ENCODE results near the gene ALG8. TPM values are rescaled to one million over a fixed set of nuclear protein-coding genes. Genes with fewer than 3 reads are reported as not detected.

The ALG8 gene
- total and polyA plus RNA-seq, 2 of the 8 experiments (the other 6 are each of a cell fraction or from before 2014, with no cell fraction given), result 66.7 to 84.3 TPM

DNA sequence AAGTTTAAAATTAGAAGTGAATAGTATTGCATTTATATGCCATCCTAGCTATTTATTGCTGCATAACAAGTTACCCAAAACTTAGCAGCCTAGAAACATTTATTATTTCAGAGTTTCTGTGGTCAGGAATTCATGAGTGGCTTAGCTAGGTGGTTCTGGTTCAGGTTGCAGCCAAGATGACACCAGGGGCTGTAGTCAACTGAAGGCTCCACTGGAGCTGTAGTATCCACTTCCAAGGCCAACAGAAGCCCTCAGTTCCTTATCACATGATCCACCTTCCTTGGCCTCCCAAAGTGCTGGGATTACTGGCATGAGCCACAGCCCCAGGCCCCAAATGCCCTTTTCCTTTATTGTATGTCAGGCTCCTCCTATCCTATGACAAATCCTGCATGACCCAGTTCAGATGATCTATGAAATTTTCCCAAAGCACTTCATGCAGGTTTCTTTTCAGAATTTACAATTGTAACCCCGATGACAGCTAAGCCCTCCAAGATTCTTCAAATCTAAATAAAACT is 6.1 kb upstream of the ALG8 start:
- Histone ChIP-seq H2BK12ac (ENCODE audit: low read depth, low read length) (no peak overlapping the region), H3K27ac (ENCODE audit: low read depth, low read length) (no peak overlapping the region), H2AK5ac (ENCODE audit: low read depth, low read length) (no peak overlapping the region), H4K20me1 (replicated peaks in 1 of 2; ENCODE audit: control insufficient read depth in 1 of 2, insufficient read depth in 2 of 2, low read length in 2 of 2) (no peaks in the 10 kb centered on the region), H2BK5ac (ENCODE audit: low read depth, low read length) (no peak overlapping the region), H2BK15ac (ENCODE audit: low read length) (no peak overlapping the region), H4K8ac (ENCODE audit: extremely low read depth, insufficient read depth, low read length) (no peak overlapping the region), H2BK20ac (ENCODE audit: low read length) (no peak overlapping the region), H3K23ac (ENCODE audit: insufficient read length) (no peak overlapping the region), H4K91ac (replicated peaks; ENCODE audit: insufficient read length, low read length) (no peak overlapping the region), H3K9ac (replicated peaks in 1 of 4; ENCODE audit: extremely low read depth in 1 of 4, low read depth in 3 of 4, low read length in 3 of 4) (no peak overlapping the region), H4K5ac (ENCODE audit: insufficient read length, low read depth, low read length) (no peak overlapping the region), H3K56ac (replicated peaks; ENCODE audit: insufficient read length, low read depth, low read length) (no peak overlapping the region), H3K79me2 (ENCODE audit: control insufficient read depth in 1 of 2, insufficient read depth in 2 of 2, low read length in 2 of 2) (no peaks in the 10 kb centered on the region), H3K4ac (replicated peaks; ENCODE audit: insufficient read length, low read depth, low read length) (no peak overlapping the region), H3K4me2 (ENCODE audit: insufficient read depth in 1 of 2, low read depth in 2 of 2, low read length in 2 of 2) (no peak overlapping the region), H3K23me2 (ENCODE audit: low read depth, low read length) (peaks cover 2% of the 10 kb centered on the region; the same call in 1 of the 2 replicates), H3K27me3 (replicated peaks in 1 of 4; ENCODE audit: control insufficient read depth in 3 of 4, extremely low read depth in 1 of 4, insufficient read depth in 3 of 4, low read length in 3 of 4) (no peaks in the 10 kb centered on the region), H3K4me3 (ENCODE audit: extremely low read depth in 1 of 4, insufficient read depth in 2 of 4, low read depth in 3 of 4, low read length in 4 of 4) (no peak overlapping the region), H2AFZ (ENCODE audit: low read length) (no peak overlapping the region), H3K79me1 (ENCODE audit: low read depth, low read length) (no peaks in the 10 kb centered on the region), H3K14ac (ENCODE audit: insufficient read length) (no peak overlapping the region), H3K4me1 (replicated peaks in 1 of 4; ENCODE audit: control insufficient read depth in 3 of 4, insufficient read depth in 4 of 4, low read length in 3 of 4) (peaks cover 0 to 6% (median 0%) of the 10 kb centered on the region in 4 experiments; a peak in 3 of 7 replicates), H3K18ac (ENCODE audit: extremely low read depth, low read length) (no peak overlapping the region), H3K9me3 (ENCODE audit: insufficient read depth in 2 of 2, low read depth in 1 of 2, low read length in 1 of 2) (no peaks in the 10 kb centered on the region), H3K36me3 (ENCODE audit: control insufficient read depth in 2 of 4, insufficient read depth in 4 of 4, low read length in 3 of 4) (no peaks in the 10 kb centered on the region), H2BK120ac (replicated peaks; ENCODE audit: low read depth, low read length) (no peak overlapping the region)
- no peak for FAIRE-seq
- 93% methylated on average over 1 of the region's 1 CpG; no CpG with 5 or more reads in 1 of the 2 experiments for WGBS, 2 experiments (ENCODE audit: extremely low coverage in 1 of 2, insufficient coverage in 1 of 2, insufficient read length in 1 of 2, insufficient replicate concordance in 2 of 2, low coverage in 1 of 2, low lambda C conversion rate in 2 of 2, missing lambda C conversion rate in 1 of 2)
- ChIA-PET POLR2A (ENCODE audit: partially characterized antibody) (interaction anchor here (0.8 to 1.2 kb wide), 3 partner anchors 9 to 43 kb away, joined by 3 read pairs; partner anchors contain the start of genes KCTD21 and USP35), CTCF (ENCODE audit: partially characterized antibody) (interaction anchor here (0.7 kb wide), 1 partner anchor 268 kb away, joined by 3 read pairs; no protein-coding TSS in a partner anchor)
- DNase-seq (ENCODE audit: low read depth in 1 of 2, low spot score in 2 of 2), result no peak
- no peak for TF ChIP-seq CEBPB (IDR thresholded peaks at IDR 0.05; ENCODE audit: low read depth, low read length)
- TF ChIP-seq GABPA (IDR thresholded peaks at IDR 0.05; ENCODE audit: borderline replicate concordance, insufficient read depth, low read length), result no peak
- TF ChIP-seq, protein P1, sequence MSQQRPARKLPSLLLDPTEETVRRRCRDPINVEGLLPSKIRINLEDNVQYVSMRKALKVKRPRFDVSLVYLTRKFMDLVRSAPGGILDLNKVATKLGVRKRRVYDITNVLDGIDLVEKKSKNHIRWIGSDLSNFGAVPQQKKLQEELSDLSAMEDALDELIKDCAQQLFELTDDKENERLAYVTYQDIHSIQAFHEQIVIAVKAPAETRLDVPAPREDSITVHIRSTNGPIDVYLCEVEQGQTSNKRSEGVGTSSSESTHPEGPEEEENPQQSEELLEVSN (IDR thresholded peaks at IDR 0.05), result no peak
- TF ChIP-seq RXRA (IDR thresholded peaks at IDR 0.05; ENCODE audit: insufficient read depth, low read depth, low read length), result no peak
